ENCODE measurements around the gene NDUFS6.
"Not testable (repeated sequence)": the region's sequence is repeated elsewhere in the genome, so short reads cannot be mapped to it uniquely, and the experiment has no call there.

The NDUFS6 gene

GRCh38 chr5:1798589-1798988, 2.6 kb upstream of the NDUFS6 start:
- not testable (repeated sequence) for DNase-seq (ENCODE audit: low read depth)

GRCh38 chr5:1799110-1799601, 2.1 kb upstream of the NDUFS6 start:
- peak; percentile 31 for DNase-seq (ENCODE audit: low read depth)

- peak; percentile 90 for DNase-seq (ENCODE audit: low read depth)
These were observed 1.4 kb upstream of the NDUFS6 start, which contains the start of gene MRPL36 for GRCh38 chr5:1799602-1800471. Gene MRPL36, minus strand, starts transcription at chr5:1799837. Its CDS starts 902 bp downstream, at chr5:1798935.

GRCh38 chr5:1800472-1801221, 560 bp upstream of the NDUFS6 start:
- DNase-seq (ENCODE audit: low read depth): no peak

- no peak for DNase-seq (ENCODE audit: low read depth)
These were observed 724 bp downstream of the NDUFS6 start for GRCh38 chr5:1801967-1802295.

- no peak for DNase-seq (ENCODE audit: low read depth)
These were observed 2.0 kb downstream of the NDUFS6 start for GRCh38 chr5:1803192-1803591.

- DNase-seq (ENCODE audit: low read depth): no peak
These were observed 2.9 kb downstream of the NDUFS6 start for GRCh38 chr5:1804001-1804690.

GRCh38 chr5:1805326-1805725, 4.1 kb downstream of the NDUFS6 start:
- no peak for DNase-seq (ENCODE audit: low read depth)

- DNase-seq (ENCODE audit: low read depth): no peak
These were observed 4.5 kb downstream of the NDUFS6 start for GRCh38 chr5:1805736-1806135.

GRCh38 chr5:1806199-1806598, 5.0 kb downstream of the NDUFS6 start:
- no peak for DNase-seq (ENCODE audit: low read depth)

- DNase-seq (ENCODE audit: low read depth): no peak
These were observed 5.8 kb downstream of the NDUFS6 start for GRCh38 chr5:1806974-1807373.

GRCh38 chr5:1807451-1808185, 6.4 kb downstream of the NDUFS6 start:
- DNase-seq (ENCODE audit: low read depth): no peak

- no peak for DNase-seq (ENCODE audit: low read depth)
These were observed 7.2 kb downstream of the NDUFS6 start for GRCh38 chr5:1808439-1808838.

- DNase-seq (ENCODE audit: low read depth): no peak
These were observed 8.3 kb downstream of the NDUFS6 start for GRCh38 chr5:1809416-1810035.

GRCh38 chr5:1810581-1811101, 9.4 kb downstream of the NDUFS6 start:
- no peak for DNase-seq (ENCODE audit: low read depth)

- DNase-seq (ENCODE audit: low read depth): no peak
These were observed 13.2 kb downstream of the NDUFS6 start for GRCh38 chr5:1814183-1815020.

GRCh38 chr5:1815071-1815786, 14.0 kb downstream of the NDUFS6 start:
- DNase-seq (ENCODE audit: low read depth): no peak

GRCh38 chr5:1815881-1816292, 14.7 kb downstream of the NDUFS6 start:
- no peak for DNase-seq (ENCODE audit: low read depth)

- not testable (repeated sequence) for DNase-seq (ENCODE audit: low read depth)
These were observed 15.4 kb downstream of the NDUFS6 start for GRCh38 chr5:1816495-1817089.

Data from stimulated activated CD8-positive, alpha-beta memory T cell treated with anti-CD3 and anti-CD28 coated beads, Interleukin-12 subunit alpha, Interleukin-12 subunit beta, amount 100 ng/mL, for 4 hours (primary cell).